ENCODE measurements around the gene PCDH9.

PCDH9 gene

DNA sequence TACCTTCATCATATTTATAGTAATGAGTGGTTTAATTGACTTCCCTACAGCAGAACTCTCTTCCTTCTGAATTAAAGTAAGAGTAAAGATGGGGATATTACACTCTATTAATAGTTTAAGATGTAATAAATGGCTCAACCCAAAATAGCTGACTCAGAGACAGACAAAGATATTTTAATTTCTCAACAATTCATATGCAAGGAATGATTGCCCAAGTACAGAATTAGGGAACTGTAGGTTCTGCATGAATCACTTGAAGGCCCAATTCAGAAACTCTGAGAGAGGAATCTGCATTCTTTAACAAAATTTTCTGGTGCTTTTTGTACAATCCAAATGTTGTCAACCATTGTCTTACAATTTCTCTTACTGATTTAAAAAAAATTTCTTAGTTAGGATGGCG lies 42.9 kb upstream of the PCDH9 start:
- Histone ChIP-seq H3K27ac (ENCODE audit: poor library complexity, severe bottlenecking) (no peak overlapping the region), H3K36me3 (ENCODE audit: low read depth) (no peaks in the 10 kb centered on the region), H3K4me1 (ENCODE audit: insufficient read depth, poor library complexity, severe bottlenecking) (peaks cover 7% of the 10 kb centered on the region), H3K4me3 (ENCODE audit: severe bottlenecking) (no peak overlapping the region), H3K27me3 (ENCODE audit: insufficient read depth, poor library complexity, severe bottlenecking) (no peaks in the 10 kb centered on the region), H3K9me3 (ENCODE audit: severe bottlenecking) (no peaks in the 10 kb centered on the region)
- DNase-seq (ENCODE audit: low spot score) (no peak), ATAC-seq (ENCODE audit: low read depth) (no peak)
- TF ChIP-seq, protein P1, sequence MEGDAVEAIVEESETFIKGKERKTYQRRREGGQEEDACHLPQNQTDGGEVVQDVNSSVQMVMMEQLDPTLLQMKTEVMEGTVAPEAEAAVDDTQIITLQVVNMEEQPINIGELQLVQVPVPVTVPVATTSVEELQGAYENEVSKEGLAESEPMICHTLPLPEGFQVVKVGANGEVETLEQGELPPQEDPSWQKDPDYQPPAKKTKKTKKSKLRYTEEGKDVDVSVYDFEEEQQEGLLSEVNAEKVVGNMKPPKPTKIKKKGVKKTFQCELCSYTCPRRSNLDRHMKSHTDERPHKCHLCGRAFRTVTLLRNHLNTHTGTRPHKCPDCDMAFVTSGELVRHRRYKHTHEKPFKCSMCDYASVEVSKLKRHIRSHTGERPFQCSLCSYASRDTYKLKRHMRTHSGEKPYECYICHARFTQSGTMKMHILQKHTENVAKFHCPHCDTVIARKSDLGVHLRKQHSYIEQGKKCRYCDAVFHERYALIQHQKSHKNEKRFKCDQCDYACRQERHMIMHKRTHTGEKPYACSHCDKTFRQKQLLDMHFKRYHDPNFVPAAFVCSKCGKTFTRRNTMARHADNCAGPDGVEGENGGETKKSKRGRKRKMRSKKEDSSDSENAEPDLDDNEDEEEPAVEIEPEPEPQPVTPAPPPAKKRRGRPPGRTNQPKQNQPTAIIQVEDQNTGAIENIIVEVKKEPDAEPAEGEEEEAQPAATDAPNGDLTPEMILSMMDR (IDR thresholded peaks at IDR 0.05; ENCODE audit: poor library complexity, severe bottlenecking) = no peak

GRCh38 chr13:67267136-67267535 lies 37.0 kb upstream of the PCDH9 start:
- ATAC-seq (ENCODE audit: low read depth) = no peak

DNA sequence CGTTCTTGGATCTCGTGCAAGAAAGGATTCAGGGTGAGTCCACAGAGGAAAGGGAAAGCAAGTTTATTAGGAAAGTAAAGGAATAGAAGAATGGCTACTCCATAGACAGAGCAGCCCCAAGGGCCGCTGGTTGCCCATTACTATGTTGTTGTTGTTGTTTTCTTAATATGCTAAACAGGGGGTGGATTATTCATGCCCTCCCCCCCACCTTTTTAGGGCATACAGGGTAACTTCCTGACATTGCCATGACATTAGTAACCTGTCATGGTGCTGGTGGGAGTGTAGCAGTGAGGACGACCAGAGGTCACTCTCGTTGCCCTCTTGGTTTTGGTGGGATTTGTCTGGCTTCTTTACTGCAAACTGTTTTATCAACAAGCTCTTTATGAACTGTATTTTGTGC lies 29.1 kb upstream of the PCDH9 start:
- no peaks in the 10 kb centered on the region for H3K27me3 ChIP-seq (ENCODE audit: insufficient read depth, poor library complexity, severe bottlenecking)
- no peaks in the 10 kb centered on the region for H3K9me3 ChIP-seq (ENCODE audit: severe bottlenecking)
- H3K4me1 ChIP-seq (ENCODE audit: insufficient read depth, poor library complexity, severe bottlenecking) = no peaks in the 10 kb centered on the region
- ATAC-seq (ENCODE audit: low read depth) (no peak), DNase-seq (ENCODE audit: low spot score) (no peak)
- no peaks in the 10 kb centered on the region for H3K36me3 ChIP-seq (ENCODE audit: low read depth)
- no peak overlapping the region for H3K4me3 ChIP-seq (ENCODE audit: severe bottlenecking)
- TF ChIP-seq, protein P1 (IDR thresholded peaks at IDR 0.05; ENCODE audit: poor library complexity, severe bottlenecking) = no peak
- H3K27ac ChIP-seq (ENCODE audit: poor library complexity, severe bottlenecking) = no peak overlapping the region

More at GRCh38 chr13:67267136-67267535, 37.0 kb upstream of the PCDH9 start:
- Histone ChIP-seq H3K36me3 (ENCODE audit: low read depth) (no peaks in the 10 kb centered on the region), H3K9me3 (ENCODE audit: severe bottlenecking) (no peaks in the 10 kb centered on the region), H3K4me1 (ENCODE audit: insufficient read depth, poor library complexity, severe bottlenecking) (no peaks in the 10 kb centered on the region), H3K27me3 (ENCODE audit: insufficient read depth, poor library complexity, severe bottlenecking) (no peaks in the 10 kb centered on the region), H3K27ac (ENCODE audit: poor library complexity, severe bottlenecking) (no peak overlapping the region), H3K4me3 (ENCODE audit: severe bottlenecking) (no peak overlapping the region)
- TF ChIP-seq, protein P1 (IDR thresholded peaks at IDR 0.05; ENCODE audit: poor library complexity, severe bottlenecking) = no peak
- DNase-seq (ENCODE audit: low spot score) = no peak

GRCh38 chr13:67258482-67258881 lies 28.3 kb upstream of the PCDH9 start:
- Histone ChIP-seq H3K27ac (ENCODE audit: poor library complexity, severe bottlenecking) (no peak overlapping the region), H3K36me3 (ENCODE audit: low read depth) (no peaks in the 10 kb centered on the region), H3K9me3 (ENCODE audit: severe bottlenecking) (no peaks in the 10 kb centered on the region), H3K4me1 (ENCODE audit: insufficient read depth, poor library complexity, severe bottlenecking) (no peaks in the 10 kb centered on the region), H3K4me3 (ENCODE audit: severe bottlenecking) (no peak overlapping the region), H3K27me3 (ENCODE audit: insufficient read depth, poor library complexity, severe bottlenecking) (no peaks in the 10 kb centered on the region)
- TF ChIP-seq, protein P1 (IDR thresholded peaks at IDR 0.05; ENCODE audit: poor library complexity, severe bottlenecking) = no peak
- no peak for DNase-seq (ENCODE audit: low spot score)
- no peak for ATAC-seq (ENCODE audit: low read depth)

GRCh38 chr13:67238861-67239260 lies 8.7 kb upstream of the PCDH9 start:
- ATAC-seq (ENCODE audit: low read depth) = no peak
- H3K4me1 ChIP-seq (ENCODE audit: insufficient read depth, poor library complexity, severe bottlenecking) = no peaks in the 10 kb centered on the region

More at GRCh38 chr13:67238861-67239260, 8.7 kb upstream of the PCDH9 start:
- DNase-seq (ENCODE audit: low spot score) = no peak
- no peaks in the 10 kb centered on the region for H3K9me3 ChIP-seq (ENCODE audit: severe bottlenecking)
- TF ChIP-seq, protein P1 (IDR thresholded peaks at IDR 0.05; ENCODE audit: poor library complexity, severe bottlenecking) = no peak
- H3K27ac ChIP-seq (ENCODE audit: poor library complexity, severe bottlenecking) = no peak overlapping the region
- 0 out of 2 replicates have a peak, but pooled peaks cover 3% of the 10 kb centered on the region for H3K36me3 ChIP-seq (ENCODE audit: low read depth)
- H3K27me3 ChIP-seq (ENCODE audit: insufficient read depth, poor library complexity, severe bottlenecking) = no peaks in the 10 kb centered on the region
- H3K4me3 ChIP-seq (ENCODE audit: severe bottlenecking) = no peak overlapping the region
